ENCODE results near the gene LARGE1.

GRCh38 chr22:33699176-33699575, 221.1 kb downstream of the LARGE1 start:
- TF ChIP-seq, protein P1, sequence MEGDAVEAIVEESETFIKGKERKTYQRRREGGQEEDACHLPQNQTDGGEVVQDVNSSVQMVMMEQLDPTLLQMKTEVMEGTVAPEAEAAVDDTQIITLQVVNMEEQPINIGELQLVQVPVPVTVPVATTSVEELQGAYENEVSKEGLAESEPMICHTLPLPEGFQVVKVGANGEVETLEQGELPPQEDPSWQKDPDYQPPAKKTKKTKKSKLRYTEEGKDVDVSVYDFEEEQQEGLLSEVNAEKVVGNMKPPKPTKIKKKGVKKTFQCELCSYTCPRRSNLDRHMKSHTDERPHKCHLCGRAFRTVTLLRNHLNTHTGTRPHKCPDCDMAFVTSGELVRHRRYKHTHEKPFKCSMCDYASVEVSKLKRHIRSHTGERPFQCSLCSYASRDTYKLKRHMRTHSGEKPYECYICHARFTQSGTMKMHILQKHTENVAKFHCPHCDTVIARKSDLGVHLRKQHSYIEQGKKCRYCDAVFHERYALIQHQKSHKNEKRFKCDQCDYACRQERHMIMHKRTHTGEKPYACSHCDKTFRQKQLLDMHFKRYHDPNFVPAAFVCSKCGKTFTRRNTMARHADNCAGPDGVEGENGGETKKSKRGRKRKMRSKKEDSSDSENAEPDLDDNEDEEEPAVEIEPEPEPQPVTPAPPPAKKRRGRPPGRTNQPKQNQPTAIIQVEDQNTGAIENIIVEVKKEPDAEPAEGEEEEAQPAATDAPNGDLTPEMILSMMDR (IDR thresholded peaks at IDR 0.05; ENCODE audit: insufficient read depth, low read length, poor library complexity, severe bottlenecking): no peak
- no peak for TF ChIP-seq EZH2phosphoT487 (conservative IDR thresholded peaks at IDR 0.05; ENCODE audit: low read length)

Measured in SU-DHL-6 (cell line).